SK-N-DZ (cell line): Measurements from ENCODE around the gene ERAS.
"Not testable (repeated sequence)": the region's sequence is repeated elsewhere in the genome, so short reads cannot be mapped to it uniquely, and the experiment has no call there.

ENCODE experiments used
- DNase-seq: peaks from one replicate; pipeline ENCODE4 v3.0.0-alpha.2; 2015; ENCODE audit warnings: low spot score

Gene ERAS

GRCh38 chrX:48794911-48795515 is 31.3 kb upstream of the ERAS start:
- no peak for DNase-seq

DNA sequence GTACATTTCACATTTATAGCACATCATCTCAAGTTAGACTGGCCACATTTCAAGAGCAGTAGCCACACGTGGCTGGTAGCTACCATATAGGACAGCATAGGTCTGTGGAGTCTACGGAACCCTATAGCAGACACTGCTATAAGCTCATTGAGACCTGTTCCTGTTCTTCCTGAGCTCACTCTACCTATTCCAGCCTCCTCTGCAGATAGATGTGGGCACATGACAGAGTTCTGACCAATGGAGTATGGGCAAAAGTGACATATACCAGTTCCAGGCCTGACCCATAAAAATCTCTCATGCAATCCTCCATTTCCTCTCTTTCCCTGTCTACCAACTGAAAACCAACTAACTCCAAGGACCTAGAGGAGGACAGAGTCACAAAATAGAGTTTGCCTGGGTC is 28.0 kb upstream of the ERAS start:
- DNase-seq = no peak

DNA sequence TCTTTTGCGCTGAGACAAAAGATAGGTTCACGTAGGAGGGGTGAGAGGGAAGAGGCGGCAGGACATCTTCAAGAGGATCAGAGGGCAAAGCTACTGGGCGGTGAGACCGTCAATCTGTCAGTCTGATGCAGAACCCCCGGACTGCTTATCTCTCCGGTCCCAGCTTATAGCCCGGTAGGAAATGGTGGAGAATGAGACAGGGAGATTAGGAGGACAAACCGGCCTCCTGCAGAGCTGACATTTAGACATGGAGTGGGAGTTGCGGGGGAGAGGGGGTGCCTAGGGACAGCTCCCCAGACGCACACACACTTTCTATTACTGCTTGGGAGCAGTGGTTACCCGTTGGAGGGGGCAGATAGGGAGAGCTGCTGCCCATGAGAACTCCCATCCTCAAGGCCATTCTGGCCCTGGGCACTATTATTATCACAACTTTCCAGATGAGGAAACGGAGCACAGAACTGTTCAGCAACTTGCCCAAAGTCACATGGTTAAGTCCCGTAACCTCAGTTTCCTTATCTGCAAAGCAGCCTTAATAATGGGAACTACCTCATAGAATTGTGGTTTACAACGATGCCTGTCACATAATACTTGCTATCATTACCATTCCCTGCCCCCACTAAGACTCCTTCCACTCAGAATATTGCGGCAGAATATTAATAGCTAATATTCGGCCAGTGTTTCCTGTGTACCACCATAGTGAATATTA is 25.6 kb upstream of the ERAS start:
- no peak for DNase-seq

DNA sequence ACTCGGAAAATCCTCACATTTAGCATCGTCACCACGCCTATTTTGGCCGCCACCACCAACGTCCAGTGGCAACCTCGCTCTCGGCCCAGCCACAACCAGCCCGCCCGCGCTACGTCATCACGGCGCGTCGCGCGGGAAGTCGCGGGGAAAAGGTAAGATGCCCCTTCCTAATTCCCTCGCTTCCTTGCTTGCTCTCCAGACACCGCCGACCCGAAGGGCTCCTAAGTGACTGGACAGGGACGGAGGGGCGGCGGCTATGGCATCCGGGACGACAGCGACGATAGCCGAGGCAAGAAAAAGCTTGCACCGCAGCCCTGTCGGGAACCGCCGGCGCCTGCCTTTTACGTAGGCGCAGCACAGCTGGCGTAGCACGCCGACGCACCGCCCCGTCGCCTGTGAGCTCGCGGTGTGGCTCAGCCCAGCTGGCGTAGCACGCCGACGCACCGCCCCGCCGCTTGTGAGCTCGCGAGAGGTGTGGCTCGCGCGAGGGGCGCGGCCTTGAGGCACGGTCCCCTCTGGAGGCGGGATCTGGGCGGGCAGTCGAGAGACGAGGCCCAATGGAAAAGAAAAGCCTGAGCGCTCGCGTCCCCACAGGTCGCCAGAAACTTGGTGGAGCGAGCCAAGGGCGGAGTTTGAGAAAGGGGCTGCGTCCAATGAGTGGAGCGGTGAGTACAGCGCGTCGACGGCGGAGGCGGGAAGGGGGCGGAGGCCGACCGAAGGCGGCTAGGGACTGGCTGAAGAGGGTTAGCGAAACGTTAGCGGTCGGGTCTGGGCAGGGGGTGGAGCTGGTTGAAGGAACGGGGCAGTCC is 24.8 kb upstream of the ERAS start, which contains the start of gene HDAC6:
HDAC6 (plus strand) TSS at position 788 of the 809 bp plus-strand sequence. CDS start 626 bp downstream, outside the sequence.
- peak; percentile 98 for DNase-seq

- DNase-seq = peak; percentile 90
Measured at GRCh38 chrX:48802089-48802904, 24.0 kb upstream of the ERAS start.

- DNase-seq = no peak
Measured at GRCh38 chrX:48802905-48803200, 23.5 kb upstream of the ERAS start.

DNA sequence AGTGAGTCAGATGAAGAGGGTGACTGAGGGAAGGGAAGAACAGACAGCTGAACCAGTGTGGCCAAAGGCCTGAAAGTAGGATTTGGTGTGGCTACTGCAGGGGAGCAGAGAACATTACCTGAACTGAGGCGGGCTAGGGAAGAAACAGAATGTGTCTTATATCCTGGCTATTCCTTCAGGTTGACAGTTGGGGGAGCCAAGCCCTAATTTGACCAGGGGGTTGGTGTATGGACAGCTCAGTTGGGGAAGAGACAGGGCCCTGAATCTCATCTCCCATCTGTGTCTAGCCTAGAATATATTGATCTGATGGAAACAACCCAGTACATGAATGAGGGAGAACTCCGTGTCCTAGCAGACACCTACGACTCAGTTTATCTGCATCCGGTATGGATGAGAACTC is 20.2 kb upstream of the ERAS start:
- DNase-seq = no peak

DNA sequence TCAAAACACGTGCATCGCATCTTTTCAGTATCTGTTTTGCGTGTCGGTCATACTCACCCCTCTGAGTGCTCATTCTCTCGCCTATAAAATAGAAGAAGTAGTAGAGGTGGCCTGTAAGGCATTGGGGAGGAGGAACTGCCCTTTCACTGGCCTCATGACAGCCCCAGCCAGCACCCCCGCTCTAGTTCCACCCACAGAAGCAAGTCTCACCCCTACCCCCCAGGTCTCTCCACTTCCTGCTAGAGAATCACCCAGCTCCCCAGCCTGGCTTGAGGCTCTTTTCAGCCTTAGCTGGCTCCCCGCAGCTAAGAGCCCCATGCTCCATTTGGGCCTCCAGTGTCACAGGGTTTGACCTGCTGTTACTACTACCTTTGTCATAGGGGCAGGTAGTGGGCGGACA is 12.7 kb upstream of the ERAS start:
- no peak for DNase-seq

DNA sequence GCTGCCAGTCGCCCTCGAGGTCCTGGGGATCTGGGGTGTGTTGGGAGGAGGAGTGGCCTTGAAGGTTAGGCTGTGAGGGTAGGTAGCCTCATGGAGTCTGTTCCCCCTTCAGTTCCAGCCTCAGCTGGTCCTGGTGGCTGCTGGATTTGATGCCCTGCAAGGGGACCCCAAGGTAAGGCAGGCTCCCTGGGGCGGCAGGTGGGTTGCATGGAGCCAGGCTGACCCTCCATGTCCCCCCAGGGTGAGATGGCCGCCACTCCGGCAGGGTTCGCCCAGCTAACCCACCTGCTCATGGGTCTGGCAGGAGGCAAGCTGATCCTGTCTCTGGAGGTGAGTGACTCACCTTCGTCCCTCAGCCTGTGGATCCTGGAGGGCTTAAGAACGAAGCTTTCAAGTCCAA is 11.6 kb upstream of the ERAS start:
- DNase-seq = no peak

DNA sequence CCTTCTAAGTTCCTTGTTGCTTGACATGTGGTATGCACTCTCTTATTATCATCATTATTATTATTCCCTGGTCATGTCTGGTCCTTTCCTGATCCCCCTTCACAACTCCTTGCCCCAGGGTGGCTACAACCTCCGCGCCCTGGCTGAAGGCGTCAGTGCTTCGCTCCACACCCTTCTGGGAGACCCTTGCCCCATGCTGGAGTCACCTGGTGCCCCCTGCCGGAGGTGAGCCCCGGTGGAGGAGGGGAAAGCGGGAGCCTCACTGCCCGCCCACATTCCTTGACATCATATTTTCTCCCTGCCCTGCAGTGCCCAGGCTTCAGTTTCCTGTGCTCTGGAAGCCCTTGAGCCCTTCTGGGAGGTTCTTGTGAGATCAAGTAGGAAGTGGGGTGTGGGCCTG is 11.0 kb upstream of the ERAS start:
- no peak for DNase-seq

- DNase-seq = no peak
Measured at GRCh38 chrX:48816014-48816810, 10.1 kb upstream of the ERAS start.

DNA sequence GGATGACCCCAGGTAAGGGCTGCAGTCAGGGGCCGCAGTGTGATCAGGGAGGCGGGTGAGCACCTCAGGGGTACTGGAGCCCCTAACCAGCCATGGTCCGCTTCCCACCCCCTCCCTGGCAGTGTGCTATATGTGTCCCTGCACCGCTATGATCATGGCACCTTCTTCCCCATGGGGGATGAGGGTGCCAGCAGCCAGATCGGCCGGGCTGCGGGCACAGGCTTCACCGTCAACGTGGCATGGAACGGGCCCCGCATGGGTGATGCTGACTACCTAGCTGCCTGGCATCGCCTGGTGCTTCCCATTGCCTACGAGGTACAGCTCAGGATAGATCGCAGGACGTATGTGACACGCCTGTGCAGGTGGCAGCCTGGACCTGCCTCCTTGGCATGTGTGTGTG is 8.2 kb upstream of the ERAS start:
- DNase-seq = no peak

GRCh38 chrX:48818866-48819265 is 7.4 kb upstream of the ERAS start:
- DNase-seq = no peak

- DNase-seq = not testable (repeated sequence)
Measured at GRCh38 chrX:48819394-48819793, 6.9 kb upstream of the ERAS start.

- DNase-seq = no peak
Measured at GRCh38 chrX:48823053-48823452, 3.3 kb upstream of the ERAS start.

- DNase-seq = no peak
Measured at GRCh38 chrX:48824066-48824465, 2.2 kb upstream of the ERAS start.

GRCh38 chrX:48826876-48827653 is 752 bp downstream of the ERAS start:
- DNase-seq = no peak

DNA sequence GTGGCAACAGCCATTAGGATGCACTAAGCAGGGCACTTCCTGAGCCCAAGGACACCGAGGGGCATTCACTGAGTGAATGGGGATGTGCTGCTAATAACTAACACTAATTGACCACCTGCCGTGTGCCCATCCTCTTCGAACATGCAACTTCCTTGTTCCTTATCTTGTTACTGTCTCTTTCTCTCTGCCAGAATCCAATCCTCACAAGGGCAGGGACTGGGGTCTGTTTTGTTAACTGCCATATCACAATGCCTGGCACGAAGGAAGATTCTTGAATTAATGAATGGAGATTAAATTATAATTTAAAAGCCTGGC is 1.3 kb downstream of the ERAS start:
- no peak for DNase-seq

DNA sequence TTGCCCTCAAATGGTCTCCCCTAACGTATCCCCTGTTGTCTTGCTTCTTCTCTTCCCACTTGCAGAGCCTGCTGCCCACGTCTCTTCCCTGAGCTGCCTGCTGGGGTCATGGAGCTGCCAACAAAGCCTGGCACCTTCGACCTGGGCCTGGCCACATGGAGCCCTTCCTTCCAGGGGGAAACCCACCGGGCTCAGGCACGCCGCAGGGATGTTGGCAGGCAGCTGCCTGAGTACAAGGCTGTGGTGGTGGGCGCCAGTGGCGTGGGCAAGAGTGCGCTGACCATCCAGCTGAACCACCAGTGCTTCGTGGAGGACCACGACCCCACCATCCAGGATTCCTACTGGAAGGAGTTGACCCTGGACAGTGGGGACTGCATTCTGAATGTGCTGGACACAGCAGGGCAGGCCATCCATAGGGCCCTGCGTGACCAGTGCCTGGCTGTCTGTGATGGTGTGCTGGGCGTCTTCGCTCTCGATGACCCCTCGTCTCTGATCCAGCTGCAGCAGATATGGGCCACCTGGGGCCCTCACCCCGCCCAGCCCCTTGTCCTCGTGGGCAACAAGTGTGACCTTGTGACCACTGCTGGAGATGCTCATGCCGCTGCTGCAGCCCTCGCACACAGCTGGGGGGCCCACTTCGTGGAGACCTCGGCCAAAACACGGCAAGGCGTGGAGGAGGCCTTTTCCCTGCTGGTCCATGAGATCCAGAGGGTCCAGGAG is 2.9 kb downstream of the ERAS start:
- no peak for DNase-seq
